Glomerular visceral epithelial cell (primary cell): ENCODE measurements around the gene HAUS8.
A peak's percentile ranks its signal among the peaks of the same experiment; 100 is the strongest.
"Not testable (repeated sequence)": the region's sequence is repeated elsewhere in the genome, so short reads cannot be mapped to it uniquely, and the experiment has no call there.

Experiments used
- DNase-seq: peaks from one replicate; pipeline ENCODE4 v3.0.0-alpha.2; 2016; ENCODE audit errors: extremely low spot score

HAUS8 gene

GRCh38 chr19:17101686-17102628 lies 26.7 kb upstream of the HAUS8 start:
- no peak for DNase-seq

GRCh38 chr19:17098326-17098725 lies 23.1 kb upstream of the HAUS8 start:
- no peak for DNase-seq

GRCh38 chr19:17097593-17098126 lies 22.4 kb upstream of the HAUS8 start:
- peak; percentile 27 for DNase-seq

- no peak for DNase-seq
Observed at GRCh38 chr19:17095141-17095919, 20.1 kb upstream of the HAUS8 start.

- DNase-seq = not testable (repeated sequence)
Observed at GRCh38 chr19:17094694-17095093, 19.4 kb upstream of the HAUS8 start.

- no peak for DNase-seq
Observed at GRCh38 chr19:17092696-17093095, 17.4 kb upstream of the HAUS8 start.

GRCh38 chr19:17091758-17092333 lies 16.6 kb upstream of the HAUS8 start:
- DNase-seq = no peak

- DNase-seq = no peak
Observed at GRCh38 chr19:17090583-17090982, 15.3 kb upstream of the HAUS8 start.

- DNase-seq = no peak
Observed at GRCh38 chr19:17088552-17088951, 13.3 kb upstream of the HAUS8 start.

GRCh38 chr19:17086834-17087233 lies 11.6 kb upstream of the HAUS8 start:
- DNase-seq = no peak

- DNase-seq = no peak
Observed at GRCh38 chr19:17086120-17086519, 10.9 kb upstream of the HAUS8 start.

- DNase-seq = no peak
Observed at GRCh38 chr19:17081672-17082630, 6.7 kb upstream of the HAUS8 start.

- DNase-seq = no peak
Observed at GRCh38 chr19:17080440-17080801, 5.2 kb upstream of the HAUS8 start.

- peak; percentile 97 for DNase-seq
Observed at GRCh38 chr19:17079710-17080439, 4.6 kb upstream of the HAUS8 start.

GRCh38 chr19:17078920-17079709 lies 3.9 kb upstream of the HAUS8 start:
- no peak for DNase-seq

GRCh38 chr19:17078036-17078919 lies 3.0 kb upstream of the HAUS8 start:
- DNase-seq = no peak

- no peak for DNase-seq
Observed at GRCh38 chr19:17077447-17078028, 2.3 kb upstream of the HAUS8 start.

- no peak for DNase-seq
Observed at GRCh38 chr19:17076543-17076991, 1.3 kb upstream of the HAUS8 start.
